Endothelial cell (in vitro differentiated cells): Measurements from ENCODE around the gene AKR1C4. TPM values are rescaled to one million over a fixed set of nuclear protein-coding genes. Genes with fewer than 3 reads are reported as not detected.

Experiments used
- DNase-seq: peaks from one replicate; pipeline ENCODE4 v3.0.0; 2021; ENCODE audit warnings: low spot score
- H3K27ac Mint-ChIP-seq: one replicate; pipeline ENCODE4 v1.8.0; 2021; ENCODE audit warnings: mixed read lengths, inconsistent platforms; ENCODE audit not compliant: unreplicated experiment
- H3K27me3 Mint-ChIP-seq: one replicate; pipeline ENCODE4 v1.8.0; 2021; ENCODE audit warnings: mild to moderate bottlenecking, moderate library complexity, mixed read lengths, inconsistent platforms; ENCODE audit not compliant: unreplicated experiment
- H3K36me3 Mint-ChIP-seq: one replicate; pipeline ENCODE4 v1.8.0; 2021; ENCODE audit warnings: mild to moderate bottlenecking, low read depth, mixed read lengths, inconsistent platforms; ENCODE audit not compliant: unreplicated experiment
- H3K4me1 Mint-ChIP-seq: one replicate; pipeline ENCODE4 v1.8.0; 2021; ENCODE audit warnings: mild to moderate bottlenecking, mixed read lengths, inconsistent platforms; ENCODE audit not compliant: unreplicated experiment
- H3K4me3 Mint-ChIP-seq: one replicate; pipeline ENCODE4 v1.8.0; 2021; ENCODE audit warnings: mild to moderate bottlenecking, mixed read lengths, inconsistent platforms; ENCODE audit not compliant: unreplicated experiment
- H3K9me3 Mint-ChIP-seq: one replicate; pipeline ENCODE4 v1.8.0; 2021; ENCODE audit warnings: mixed read lengths, inconsistent platforms; ENCODE audit not compliant: unreplicated experiment
- CTCF ChIP-seq: fragments of 200-600 bp; sonication (generic); IDR thresholded peaks from one replicate; pipeline ENCODE4 v1.5.0; 2021; ENCODE audit warnings: antibody characterized with exemption; ENCODE audit not compliant: unreplicated experiment
- total RNA-seq: library from RNA; stranded (reverse); fragmentation: NEBNext Ultra II Directional; extraction: Animal tissue kit (Norgen Biotek cat#: 25700); gene quantifications from one replicate; pipeline ENCODE4 v1.2.1, GENCODE V29; 2021; ENCODE audit not compliant: unreplicated experiment

The AKR1C4 gene
- total RNA-seq, 1 donor from 2014 or later: not detected

GRCh38 chr10:5259132-5259951, 62.7 kb downstream of the AKR1C4 start:
- Mint-ChIP-seq H3K36me3 (no peaks in the 10 kb centered on the region), H3K9me3 (no peaks in the 10 kb centered on the region)

GRCh38 chr10:5259952-5260578, 63.4 kb downstream of the AKR1C4 start:
- TF ChIP-seq CTCF: no peak
- H3K27ac Mint-ChIP-seq: no peak overlapping the region
- H3K27me3 Mint-ChIP-seq: peaks cover 3% of the 10 kb centered on the region
- no peaks in the 10 kb centered on the region for H3K4me1 Mint-ChIP-seq
- no peaks in the 10 kb centered on the region for H3K9me3 Mint-ChIP-seq
- H3K36me3 Mint-ChIP-seq: no peaks in the 10 kb centered on the region
- H3K4me3 Mint-ChIP-seq: no peak overlapping the region
- DNase-seq: no peak

More at GRCh38 chr10:5259132-5259951, 62.7 kb downstream of the AKR1C4 start:
- DNase-seq: no peak
- no peak for TF ChIP-seq CTCF
- Mint-ChIP-seq H3K27me3 (peaks cover 3% of the 10 kb centered on the region), H3K27ac (no peak overlapping the region), H3K4me3 (no peak overlapping the region), H3K4me1 (no peaks in the 10 kb centered on the region)

DNA sequence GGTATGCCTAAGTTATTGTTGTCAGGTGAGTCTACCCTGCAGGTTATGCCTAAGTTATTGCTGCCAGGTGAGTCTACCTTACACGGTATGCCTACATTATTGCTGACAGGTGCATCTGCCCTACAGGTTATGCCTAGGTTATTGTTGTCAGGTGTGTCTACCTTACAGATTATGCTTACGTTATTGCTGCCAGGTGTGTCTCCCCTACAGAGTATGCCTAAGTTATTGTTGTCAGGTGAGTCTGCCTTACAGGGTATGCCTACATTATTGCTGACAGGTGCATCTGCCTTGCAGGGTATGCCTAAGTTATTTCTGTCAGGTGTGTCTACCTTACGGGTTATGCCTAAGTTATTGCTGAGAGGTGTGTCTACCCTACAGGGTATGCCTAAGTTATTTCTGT, 64.2 kb downstream of the AKR1C4 start:
- no peak overlapping the region for H3K27ac Mint-ChIP-seq
- no peaks in the 10 kb centered on the region for H3K36me3 Mint-ChIP-seq
- H3K27me3 Mint-ChIP-seq: peaks cover 3% of the 10 kb centered on the region
- no peaks in the 10 kb centered on the region for H3K4me1 Mint-ChIP-seq
- H3K9me3 Mint-ChIP-seq: no peaks in the 10 kb centered on the region
- H3K4me3 Mint-ChIP-seq: no peak overlapping the region
- TF ChIP-seq CTCF: no peak
- DNase-seq: no peak

DNA sequence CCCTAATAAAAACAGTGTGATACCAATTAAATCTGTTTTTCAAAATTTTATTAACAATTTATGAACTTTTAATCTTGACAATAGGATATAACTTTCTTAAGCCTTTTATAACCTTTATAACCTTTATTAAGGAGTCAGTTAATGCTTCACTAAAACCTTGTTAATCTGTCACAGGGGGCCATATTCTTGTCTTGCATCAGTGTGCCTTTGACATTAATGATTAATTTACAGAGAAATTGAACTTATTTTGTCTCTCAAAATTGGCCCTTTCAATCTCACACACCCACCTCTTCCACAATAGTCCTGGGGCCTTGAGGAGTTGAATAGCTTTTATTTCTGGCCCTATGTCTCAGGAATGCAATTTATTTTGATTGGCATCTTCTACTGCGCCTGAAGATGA, 68.5 kb downstream of the AKR1C4 start:
- H3K27me3 Mint-ChIP-seq: no peaks in the 10 kb centered on the region
- TF ChIP-seq CTCF: no peak
- H3K4me3 Mint-ChIP-seq: no peak overlapping the region
- no peak for DNase-seq
- no peaks in the 10 kb centered on the region for H3K9me3 Mint-ChIP-seq
- no peak overlapping the region for H3K27ac Mint-ChIP-seq
- H3K36me3 Mint-ChIP-seq: no peaks in the 10 kb centered on the region
- no peaks in the 10 kb centered on the region for H3K4me1 Mint-ChIP-seq

DNA sequence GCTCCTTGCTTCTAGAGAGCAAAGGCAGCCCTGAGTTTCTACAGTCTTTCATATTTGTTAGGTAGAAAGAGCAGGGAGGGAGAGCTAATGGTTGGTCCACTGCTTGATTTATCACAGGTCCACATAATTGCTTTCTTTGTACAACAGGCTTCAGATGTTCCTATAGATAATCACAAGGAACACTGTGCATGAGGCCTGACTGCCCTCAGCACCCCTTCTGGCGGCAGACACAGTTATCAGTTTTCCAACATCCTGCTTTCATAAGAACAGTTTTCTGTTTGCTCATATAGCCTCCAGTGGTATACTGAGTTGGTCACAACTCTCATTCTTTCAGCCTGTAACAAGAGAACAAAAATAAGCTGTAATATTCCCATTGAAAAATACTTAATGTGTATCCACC, 69.7 kb downstream of the AKR1C4 start:
- no peak for DNase-seq
- H3K27me3 Mint-ChIP-seq: no peaks in the 10 kb centered on the region
- H3K9me3 Mint-ChIP-seq: no peaks in the 10 kb centered on the region
- no peak for TF ChIP-seq CTCF
- no peak overlapping the region for H3K4me3 Mint-ChIP-seq
- H3K4me1 Mint-ChIP-seq: no peaks in the 10 kb centered on the region
- no peaks in the 10 kb centered on the region for H3K36me3 Mint-ChIP-seq
- H3K27ac Mint-ChIP-seq: no peak overlapping the region
